ENCODE measurements around the gene DENND2A.
"Not testable (repeated sequence)": the region's sequence is repeated elsewhere in the genome, so short reads cannot be mapped to it uniquely, and the experiment has no call there.

Gene DENND2A

DNA sequence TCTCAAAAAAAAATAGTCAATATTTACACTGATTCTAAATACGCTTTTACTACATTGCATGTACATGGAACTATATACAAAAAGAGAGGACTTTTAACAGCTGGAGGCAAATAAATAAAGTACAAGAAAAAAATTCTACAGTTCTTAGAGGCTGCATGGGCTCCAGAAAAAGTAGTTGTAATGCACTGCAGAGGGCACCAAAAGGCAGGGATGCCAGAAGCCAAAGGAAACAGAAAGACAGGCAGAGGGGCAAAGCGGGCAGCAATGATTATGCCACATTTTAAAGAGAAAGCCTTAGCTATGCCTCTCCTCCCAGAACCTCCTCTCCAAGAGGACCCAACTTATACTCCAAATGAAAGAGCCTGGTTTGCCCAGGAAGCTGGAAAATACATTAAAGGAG, 20.5 kb upstream of the DENND2A start:
- no peak overlapping the region for H3K27ac Mint-ChIP-seq
- no peaks in the 10 kb centered on the region for H3K9me3 Mint-ChIP-seq
- no peak for DNase-seq
- peaks cover 10% of the 10 kb centered on the region for H3K27me3 Mint-ChIP-seq
- H3K4me1 Mint-ChIP-seq: peaks cover 12% of the 10 kb centered on the region
- no peak for ATAC-seq
- H3K4me3 Mint-ChIP-seq: no peak overlapping the region

DNA sequence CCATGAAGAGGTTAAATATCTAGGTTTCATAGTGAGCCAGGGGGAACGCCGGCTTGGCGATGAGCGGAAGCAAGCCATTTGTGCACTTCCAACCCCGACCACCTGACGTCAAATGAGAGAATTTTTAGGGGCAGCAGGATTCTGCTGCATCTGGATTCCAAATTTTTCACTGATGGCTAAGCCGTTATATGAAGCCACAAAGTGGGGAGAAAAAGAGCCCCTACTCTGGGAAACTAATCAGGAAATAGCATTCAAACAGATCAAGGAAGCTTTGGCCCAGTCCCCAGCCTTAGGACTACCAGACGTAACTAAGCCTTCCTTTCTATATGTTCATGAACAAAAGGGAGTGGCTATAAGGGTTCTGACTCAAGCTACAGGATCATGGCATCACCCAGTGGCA, 19.2 kb upstream of the DENND2A start:
- no peak for DNase-seq
- Mint-ChIP-seq H3K27me3 (peaks cover under 1% of the 10 kb centered on the region), H3K4me3 (no peak overlapping the region), H3K27ac (no peak overlapping the region), H3K4me1 (peaks cover 19% of the 10 kb centered on the region), H3K9me3 (no peaks in the 10 kb centered on the region)
- ATAC-seq: no peak

DNA sequence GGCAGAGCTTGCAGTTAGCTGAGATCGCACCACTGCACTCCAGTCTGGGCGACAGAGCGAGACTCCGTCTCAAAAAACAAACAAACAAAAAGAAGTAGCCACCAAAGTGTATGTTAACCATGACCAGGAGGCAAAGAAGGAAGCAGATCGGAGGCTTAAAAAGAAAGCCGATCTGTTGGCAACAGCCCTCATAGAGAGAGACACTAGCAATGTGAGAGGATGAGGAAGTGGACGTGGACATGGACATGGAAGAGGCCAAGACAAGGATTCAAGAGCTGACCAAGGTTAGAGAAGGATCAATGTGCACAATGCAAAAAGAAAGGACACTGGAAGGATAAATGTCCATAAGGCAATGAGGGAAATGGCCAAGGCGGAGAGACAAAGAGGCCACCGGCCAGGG, 17.3 kb upstream of the DENND2A start:
- Mint-ChIP-seq H3K9me3 (no peaks in the 10 kb centered on the region), H3K4me3 (no peak overlapping the region), H3K27ac (no peak overlapping the region), H3K4me1 (peaks cover 19% of the 10 kb centered on the region), H3K27me3 (no peaks in the 10 kb centered on the region)
- ATAC-seq (no peak), DNase-seq (no peak)

DNA sequence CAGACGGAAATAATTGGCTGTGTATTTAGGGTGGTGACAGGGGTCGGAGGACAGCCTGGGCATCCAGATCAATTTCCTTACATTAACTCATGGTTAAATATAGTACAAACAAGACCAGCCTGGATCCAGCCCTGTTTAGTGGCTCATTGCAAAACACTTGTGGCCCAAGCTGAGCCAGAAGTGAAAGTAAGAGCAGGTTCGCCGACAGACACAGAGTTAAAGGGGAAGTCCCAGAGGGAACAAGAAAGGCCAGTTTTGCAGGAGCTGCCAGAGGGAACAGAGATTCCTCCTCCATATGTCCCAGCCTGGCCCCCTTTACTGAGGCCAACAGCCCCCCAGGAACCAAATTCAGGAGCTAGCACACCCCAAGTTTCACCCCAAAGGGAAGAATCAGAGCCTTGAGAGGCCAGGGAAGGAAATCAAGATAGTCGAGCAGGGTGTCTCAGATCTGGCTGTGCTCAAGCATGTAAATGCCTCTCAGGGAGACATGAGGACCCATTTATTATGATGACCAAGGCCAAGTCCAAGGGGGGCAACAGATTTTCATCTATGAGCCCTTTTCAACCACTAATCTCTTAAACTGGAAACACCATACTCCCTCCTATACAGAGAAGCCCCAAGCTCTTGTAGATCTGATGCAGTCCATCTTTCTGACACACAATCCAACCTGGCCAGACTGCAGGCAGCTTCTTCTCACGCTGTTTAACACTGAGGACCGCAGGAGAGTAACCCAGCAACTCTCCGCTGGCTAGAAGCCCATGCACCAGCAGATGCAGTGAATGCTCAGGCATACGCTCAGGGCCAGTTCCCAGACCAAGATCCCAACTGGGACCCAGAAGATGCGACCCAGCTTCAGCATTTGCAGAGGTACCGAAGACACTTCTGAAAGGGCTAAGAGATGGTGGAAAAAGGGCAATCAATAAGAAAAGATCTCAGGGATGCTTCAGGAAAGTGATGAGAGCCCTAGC, 16.2 kb upstream of the DENND2A start:
- H3K4me1 Mint-ChIP-seq: peaks cover 19% of the 10 kb centered on the region
- peak overlapping the region; percentile 60 to 92 for H3K27ac Mint-ChIP-seq
- no peaks in the 10 kb centered on the region for H3K27me3 Mint-ChIP-seq
- H3K9me3 Mint-ChIP-seq: no peaks in the 10 kb centered on the region
- H3K4me3 Mint-ChIP-seq: peak overlapping the region; percentile 70 to 88
- ATAC-seq (peak; percentile 93), DNase-seq (peak in 1 of 2 donors; percentile 51)

DNA sequence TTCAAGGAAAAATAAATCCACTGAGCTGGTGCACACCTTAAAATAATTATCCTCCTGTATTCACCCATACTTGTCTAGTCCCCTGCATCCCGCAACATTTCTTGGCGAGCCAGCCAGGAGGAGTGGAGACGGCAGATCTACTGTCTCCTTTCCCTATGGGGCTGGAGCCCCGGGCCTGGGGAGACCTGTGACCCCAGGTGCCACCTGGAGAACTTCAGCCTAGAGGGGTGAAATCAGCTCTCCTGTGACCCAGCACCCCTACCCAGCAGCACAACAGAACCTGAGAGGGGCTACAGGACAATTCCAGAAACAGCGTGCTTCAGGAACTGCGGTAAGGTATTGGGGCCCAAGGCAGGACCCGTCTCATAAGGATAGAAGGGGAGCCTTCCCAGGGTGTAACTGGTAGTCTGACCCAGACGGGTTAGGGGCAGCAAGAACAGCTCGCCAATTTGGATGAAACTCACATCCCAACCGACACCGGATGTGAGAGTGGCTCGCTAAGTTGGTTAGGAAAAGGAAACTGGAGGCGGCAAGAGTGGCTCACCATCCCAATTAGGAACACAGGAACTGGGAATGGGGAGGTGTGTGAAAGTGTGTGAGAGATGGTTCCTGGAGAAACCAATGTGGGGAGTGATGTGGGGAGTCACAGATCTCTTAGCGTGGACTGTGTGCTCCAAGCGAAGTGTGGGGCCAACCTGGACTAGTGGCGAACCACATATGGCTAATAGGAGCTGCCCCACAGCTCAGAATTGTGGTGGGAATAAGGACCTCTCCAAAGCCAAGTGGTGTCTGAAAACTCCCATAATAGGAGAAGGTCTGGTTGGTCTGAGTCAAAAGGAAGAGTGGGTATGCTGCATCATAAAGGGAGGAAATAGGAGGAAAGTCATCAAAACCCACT, 15.1 kb upstream of the DENND2A start:
- no peaks in the 10 kb centered on the region for H3K27me3 Mint-ChIP-seq
- no peak overlapping the region for H3K27ac Mint-ChIP-seq
- DNase-seq: no peak
- H3K4me3 Mint-ChIP-seq: peak overlapping the region; percentile 70 to 88
- H3K4me1 Mint-ChIP-seq: peaks cover 19% of the 10 kb centered on the region
- no peaks in the 10 kb centered on the region for H3K9me3 Mint-ChIP-seq
- ATAC-seq: no peak

DNA sequence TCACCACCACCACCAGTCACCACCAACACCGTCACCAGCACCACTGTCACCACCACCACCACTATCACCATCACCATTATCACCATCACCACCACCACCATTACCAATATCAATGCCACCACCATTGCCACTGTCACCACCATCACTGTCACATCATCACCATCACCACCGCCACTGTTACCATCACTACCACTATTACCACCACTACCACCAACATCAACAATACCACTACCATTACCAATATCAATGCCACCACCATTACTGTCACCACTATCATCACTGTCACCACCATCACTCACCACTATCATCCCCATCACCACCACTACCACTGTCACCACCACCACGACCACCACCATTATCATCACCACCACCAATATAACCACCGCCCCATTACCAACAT, 14.0 kb upstream of the DENND2A start:
- no peak for DNase-seq
- Mint-ChIP-seq H3K9me3 (no peaks in the 10 kb centered on the region), H3K27me3 (peaks cover 1% of the 10 kb centered on the region), H3K4me3 (no peak overlapping the region), H3K27ac (peak overlapping the region in 1 of 2 donors; percentile 30), H3K4me1 (peaks cover 19% of the 10 kb centered on the region)
- no peak for ATAC-seq

DNA sequence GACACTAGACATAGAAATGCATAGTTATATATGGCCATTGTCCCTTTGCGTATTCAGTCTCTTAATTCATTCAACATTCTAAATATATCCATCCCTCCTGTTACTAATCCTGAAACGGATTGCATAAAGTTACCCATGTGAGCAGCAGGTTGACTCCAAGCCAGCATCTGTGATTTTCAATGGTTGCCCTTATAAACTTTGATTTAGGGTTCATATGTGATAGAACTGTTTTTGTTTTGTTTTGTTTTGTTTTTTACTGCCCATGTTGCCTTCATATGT, 13.4 kb upstream of the DENND2A start:
- H3K9me3 Mint-ChIP-seq: no peaks in the 10 kb centered on the region
- peaks cover 6% of the 10 kb centered on the region for H3K27me3 Mint-ChIP-seq
- no peak overlapping the region for H3K27ac Mint-ChIP-seq
- ATAC-seq (no peak), DNase-seq (no peak)
- H3K4me3 Mint-ChIP-seq: no peak overlapping the region
- peaks cover 19% of the 10 kb centered on the region for H3K4me1 Mint-ChIP-seq

DNA sequence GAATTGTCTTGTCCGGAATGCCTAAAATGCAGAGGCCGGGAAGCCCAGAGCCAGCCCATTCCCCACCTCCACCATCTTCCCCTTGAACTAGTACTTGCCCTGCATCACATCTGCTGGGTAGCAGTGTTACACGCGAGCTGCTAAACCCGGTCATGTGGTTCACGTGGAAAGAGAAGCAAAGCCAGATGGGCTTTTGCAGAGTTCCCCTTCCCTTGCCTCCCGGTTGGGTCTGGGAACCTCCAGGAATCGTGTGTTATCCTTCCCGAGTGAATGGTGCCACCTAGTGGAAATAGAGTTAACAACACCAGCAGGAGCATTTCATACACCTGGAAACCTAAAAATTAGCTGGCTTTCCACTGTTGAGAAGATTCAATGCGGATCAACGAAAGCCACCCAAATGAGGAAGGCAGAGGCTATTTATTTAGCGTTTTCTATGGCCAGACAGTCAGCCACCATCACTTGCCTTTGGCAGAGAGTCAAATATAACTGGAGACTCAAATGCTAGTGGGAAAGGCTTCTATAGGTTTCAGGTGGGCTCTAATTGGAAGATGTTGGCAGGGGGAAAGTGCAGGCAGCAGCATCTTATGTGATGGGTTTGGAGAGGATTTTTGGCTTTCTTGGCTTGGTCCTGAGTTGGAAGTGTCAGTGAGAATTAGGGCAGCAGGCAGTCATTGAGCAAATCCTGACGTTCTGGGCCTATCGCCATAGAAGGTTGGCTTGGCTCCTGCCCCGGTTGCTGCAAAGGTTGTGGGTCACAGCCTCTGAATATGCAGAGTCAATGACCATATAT, 12.9 kb upstream of the DENND2A start:
- H3K4me3 Mint-ChIP-seq: no peak overlapping the region
- H3K4me1 Mint-ChIP-seq: peaks cover 19% of the 10 kb centered on the region
- no peak for ATAC-seq

DNA sequence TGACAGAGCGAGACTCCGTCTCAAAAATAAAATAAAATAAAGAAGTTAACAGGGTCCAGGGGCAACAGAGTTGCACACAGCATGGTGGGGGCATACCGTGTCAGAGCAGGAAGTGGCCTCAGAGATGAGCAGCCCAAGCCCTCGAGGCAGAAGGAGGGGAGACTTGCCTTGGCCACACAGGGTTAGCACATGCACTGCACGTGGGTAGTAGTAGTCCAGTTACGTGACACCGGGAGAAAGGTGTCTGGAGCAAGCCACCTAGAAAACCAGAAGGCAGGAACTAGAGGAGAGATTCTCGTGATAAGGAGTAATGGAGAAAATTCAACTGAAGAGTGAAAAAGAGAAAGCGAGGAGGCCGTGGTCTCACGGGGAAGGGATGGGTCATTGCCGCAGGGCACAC, 9.8 kb upstream of the DENND2A start:
- peak overlapping the region in 1 of 2 donors; percentile 54 for H3K27ac Mint-ChIP-seq
- DNase-seq: no peak
- H3K27me3 Mint-ChIP-seq: peaks cover 15% of the 10 kb centered on the region
- H3K4me1 Mint-ChIP-seq: peaks cover 10% of the 10 kb centered on the region
- H3K4me3 Mint-ChIP-seq: no peak overlapping the region
- ATAC-seq: no peak
- H3K9me3 Mint-ChIP-seq: no peaks in the 10 kb centered on the region

More for the DNA sequence above, 12.9 kb upstream of the DENND2A start:
- Mint-ChIP-seq H3K9me3 (no peaks in the 10 kb centered on the region), H3K27me3 (peaks cover 6% of the 10 kb centered on the region), H3K27ac (no peak overlapping the region)
- no peak for DNase-seq

DNA sequence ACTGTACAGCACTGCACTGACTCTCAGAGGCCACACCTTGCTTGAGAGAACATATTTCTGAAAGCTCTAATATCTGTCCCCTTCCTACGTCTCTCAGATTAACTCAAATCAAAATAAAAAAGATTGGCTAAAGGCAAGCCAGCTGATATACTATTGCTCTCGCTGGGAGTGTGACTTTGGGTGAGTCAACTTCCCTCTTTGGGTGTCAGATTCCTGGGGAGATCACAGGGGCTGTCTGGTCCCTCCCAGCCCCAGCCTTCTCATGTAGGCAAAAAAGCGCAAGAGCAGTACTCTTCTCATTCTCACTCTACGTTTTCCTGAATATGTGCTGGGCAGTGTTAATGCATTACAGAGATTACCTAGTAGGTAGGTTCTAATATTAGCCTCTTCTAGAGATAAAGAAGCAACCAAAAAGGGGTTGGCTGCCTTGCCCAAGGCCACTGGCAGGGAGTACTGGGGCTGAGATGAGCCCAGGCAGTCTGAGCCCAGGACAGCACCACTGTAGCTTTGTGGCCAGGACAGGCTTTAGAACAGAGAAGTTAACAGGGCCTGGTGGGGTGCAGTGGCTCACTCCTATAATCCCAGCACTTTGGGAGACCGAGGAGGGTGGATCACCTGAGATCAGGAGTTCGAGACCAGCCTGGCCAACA, 9.1 kb upstream of the DENND2A start:
- DNase-seq (no peak), ATAC-seq (no peak)
- H3K27me3 Mint-ChIP-seq: peaks cover 18% of the 10 kb centered on the region
- peaks cover 10% of the 10 kb centered on the region for H3K4me1 Mint-ChIP-seq
- H3K27ac Mint-ChIP-seq: peak overlapping the region in 1 of 2 donors; percentile 42
- H3K9me3 Mint-ChIP-seq: no peaks in the 10 kb centered on the region
- H3K4me3 Mint-ChIP-seq: no peak overlapping the region

DNA sequence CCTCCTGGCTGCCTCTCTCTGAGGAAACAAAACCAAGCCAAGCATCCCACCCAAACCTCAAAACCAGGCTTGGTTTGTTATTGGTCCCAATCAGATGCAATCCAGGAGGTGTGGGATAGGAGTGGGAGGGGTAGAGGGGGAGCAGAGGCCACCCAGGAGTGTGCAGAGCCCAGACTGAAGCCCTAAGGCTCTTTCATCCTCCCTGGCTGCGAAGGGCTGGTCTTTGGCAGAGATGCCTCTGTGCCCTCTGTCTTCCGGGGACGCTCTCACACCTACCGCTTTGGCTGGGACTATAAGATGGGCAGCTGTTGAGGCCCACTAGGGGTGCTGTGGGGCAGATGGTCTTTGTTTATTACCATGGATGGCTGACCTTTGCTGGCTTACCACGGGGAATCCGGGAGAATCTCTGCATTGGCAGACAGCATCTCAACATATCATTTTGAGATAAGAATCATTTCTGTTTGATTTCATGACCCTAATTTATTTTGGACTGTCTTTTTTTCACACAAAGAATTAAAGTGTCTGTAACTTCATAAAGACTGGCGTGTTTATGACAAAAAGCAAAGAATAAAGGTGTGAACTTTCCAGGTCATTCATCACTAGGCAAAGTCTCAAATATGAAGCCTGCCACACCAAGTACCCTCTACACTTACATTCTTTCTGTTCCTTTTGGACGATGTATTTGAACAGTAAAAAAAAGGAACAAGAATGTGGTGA, 6.5 kb upstream of the DENND2A start:
- H3K4me1 Mint-ChIP-seq: peaks cover 10% of the 10 kb centered on the region
- H3K9me3 Mint-ChIP-seq: no peaks in the 10 kb centered on the region
- H3K27me3 Mint-ChIP-seq: peaks cover 39% of the 10 kb centered on the region
- ATAC-seq: peak; percentile 94
- H3K4me3 Mint-ChIP-seq: no peak overlapping the region
- H3K27ac Mint-ChIP-seq: peak overlapping the region in 1 of 2 donors; percentile 19
- DNase-seq: peak; percentile 28 to 44

DNA sequence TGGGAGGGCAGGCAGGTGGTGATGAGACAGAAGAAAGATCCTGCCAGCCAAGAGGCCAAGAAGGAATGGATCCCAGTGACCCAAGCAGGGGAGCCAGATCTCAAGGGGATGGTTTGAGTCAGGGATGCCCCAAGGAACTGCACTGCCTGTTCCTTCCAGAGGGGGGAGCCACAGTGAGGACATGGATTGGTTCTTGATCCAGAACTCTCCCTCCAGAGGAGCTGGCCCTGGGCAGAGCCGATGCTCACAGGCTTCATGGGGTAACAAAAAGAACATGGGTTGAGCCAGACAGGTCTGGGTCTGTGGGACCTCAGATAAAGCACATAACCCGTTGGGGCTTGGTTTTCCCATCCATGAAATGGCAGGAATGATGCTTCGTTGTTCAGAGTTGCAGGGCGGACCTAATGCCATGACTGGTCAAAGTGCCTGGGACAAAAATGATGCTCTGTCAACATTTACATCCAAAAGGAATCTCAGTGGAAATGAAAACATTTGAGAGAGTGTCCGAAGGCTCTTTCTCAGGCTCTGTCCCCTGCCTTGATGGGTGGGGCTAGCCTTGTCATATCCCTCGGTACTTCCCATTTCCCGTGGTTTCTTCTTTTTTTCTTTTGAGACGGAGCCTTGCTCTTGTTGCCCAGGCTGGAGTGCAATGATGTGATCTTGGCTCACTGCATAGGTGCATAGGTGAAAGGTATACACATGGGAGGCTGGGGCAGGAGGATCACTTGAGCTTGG, 4.7 kb upstream of the DENND2A start:
- Mint-ChIP-seq H3K27ac (no peak overlapping the region), H3K27me3 (peaks cover 54% of the 10 kb centered on the region), H3K4me3 (no peak overlapping the region), H3K9me3 (no peaks in the 10 kb centered on the region), H3K4me1 (peaks cover 17% of the 10 kb centered on the region)
- peak in 1 of 2 donors; percentile 24 for DNase-seq
- ATAC-seq: no peak

DNA sequence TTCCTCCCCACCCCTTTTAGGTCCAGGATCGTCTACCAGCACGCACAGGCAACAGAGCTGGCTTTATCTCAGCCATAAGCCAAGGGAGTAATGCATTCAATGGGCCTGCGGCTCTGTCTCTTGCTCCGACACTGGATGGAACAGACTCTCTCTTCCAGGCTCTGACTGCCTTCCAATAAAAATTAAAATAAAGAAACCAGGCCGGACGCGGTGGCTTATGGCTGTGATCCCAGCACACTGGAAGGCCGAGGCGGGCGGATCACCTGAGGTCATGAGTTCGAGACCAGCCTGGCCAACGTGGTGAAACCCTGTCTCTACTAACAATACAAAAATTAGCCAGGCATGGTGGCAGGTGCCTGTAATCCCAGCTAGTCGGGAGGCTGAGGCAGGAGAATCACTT, 4.1 kb upstream of the DENND2A start:
- H3K27ac Mint-ChIP-seq, H3K9me3 Mint-ChIP-seq, DNase-seq, H3K4me3 Mint-ChIP-seq, ATAC-seq: not testable (repeated sequence)
- Mint-ChIP-seq H3K27me3 (peaks cover 60% of the 10 kb centered on the region), H3K4me1 (peaks cover 22% of the 10 kb centered on the region)

DNA sequence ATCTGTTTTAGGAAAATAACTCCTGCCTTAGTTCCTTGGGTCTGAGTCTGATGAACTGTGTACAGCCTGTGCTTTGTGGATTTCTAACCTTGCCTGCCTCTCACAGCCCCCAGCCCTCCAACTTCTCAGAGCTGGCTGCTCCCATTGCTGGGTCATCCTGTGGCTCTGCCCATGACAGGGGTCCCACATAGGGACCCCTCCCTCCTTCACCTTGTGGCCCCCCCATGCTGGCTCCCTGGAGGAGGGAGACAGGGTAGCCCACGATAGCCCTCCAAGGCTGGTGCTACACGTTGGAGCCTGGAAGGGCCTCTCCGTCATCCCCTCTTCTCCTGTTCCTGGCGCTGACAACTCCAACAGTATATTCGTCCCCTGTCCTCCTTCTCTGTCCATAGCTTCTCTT, 2.8 kb upstream of the DENND2A start:
- peaks cover 67% of the 10 kb centered on the region for H3K27me3 Mint-ChIP-seq
- H3K27ac Mint-ChIP-seq: no peak overlapping the region
- H3K4me3 Mint-ChIP-seq: no peak overlapping the region
- DNase-seq (no peak), ATAC-seq (no peak)
- H3K9me3 Mint-ChIP-seq: no peaks in the 10 kb centered on the region
- peaks cover 30% of the 10 kb centered on the region for H3K4me1 Mint-ChIP-seq

All from stimulated activated naive CD8-positive, alpha-beta T cell treated with anti-CD3 and anti-CD28 coated beads, Interleukin-15, amount 100 ng/mL, for 72 hours (primary cell).